Head of caudate nucleus (tissue), 42 donors: ENCODE measurements around the gene SPATA3.

Source experiments
- DNase-seq, 42 donors: peaks; one replicate each; pipeline versions ENCODE4 v3.0.0 to v3.0.0-alpha.2; 2020 to 2021; ENCODE audit warnings: mixed read lengths in 7 of 42
- intact Hi-C: fragments of 100-400 bp; cut with DNase I; formaldehyde crosslinking; loops from one replicate; pipeline ENCODE4 v1.15.0; 2022

Gene SPATA3

GRCh38 chr2:231037731-231038482 is 42.0 kb downstream of the SPATA3 start:
- DNase-seq = peak in 37 of 42 donors; percentile 47 to 88 (median 73)
- intact Hi-C loops = no loop called here

GRCh38 chr2:231038483-231039293 is 42.8 kb downstream of the SPATA3 start:
- intact Hi-C loops = no loop called here
- peak in 2 of 42 donors; percentile 16 to 27 for DNase-seq

- no peak for DNase-seq
- intact Hi-C loops = no loop called here
Observed at GRCh38 chr2:231039294-231039664, 43.4 kb downstream of the SPATA3 start.

- intact Hi-C loops = no loop called here
- DNase-seq = no peak
Observed at GRCh38 chr2:231039821-231040364, 44.0 kb downstream of the SPATA3 start.

DNA sequence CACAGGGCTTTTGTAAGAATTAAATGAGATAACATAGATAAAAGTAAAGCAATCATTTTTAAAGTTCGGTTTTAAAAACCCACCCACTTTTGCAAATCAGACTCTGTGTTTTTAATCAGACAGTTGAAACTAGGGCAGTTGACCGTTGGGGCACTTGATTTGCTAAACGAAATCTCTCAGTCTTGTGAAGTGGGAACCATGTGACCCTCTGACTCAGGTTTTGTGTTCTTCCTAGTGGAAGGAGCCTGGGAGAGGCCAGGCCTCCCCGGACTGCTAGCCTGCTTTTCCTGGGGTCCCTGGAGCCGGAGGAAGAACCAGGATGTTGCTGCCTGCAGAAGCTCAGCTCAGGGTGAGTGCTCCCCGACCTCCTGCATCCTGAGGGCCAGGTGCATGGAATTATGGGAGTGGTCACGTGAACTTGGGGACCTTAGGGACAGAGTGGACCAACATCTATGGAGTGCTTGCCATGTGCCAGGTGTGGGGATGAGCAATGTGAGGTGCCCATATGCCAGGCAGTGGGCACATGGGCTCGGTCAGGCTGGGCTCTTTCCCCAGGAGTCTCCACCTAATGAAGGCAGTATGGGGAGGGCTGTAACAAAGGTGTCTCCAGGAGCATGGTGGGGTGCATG is 45.3 kb downstream of the SPATA3 start:
- intact Hi-C loops = no loop called here
- peak in 4 of 42 donors; percentile 13 to 66 (median 26) for DNase-seq

- no peak for DNase-seq
Observed at GRCh38 chr2:231043796-231044195, 47.9 kb downstream of the SPATA3 start.

DNA sequence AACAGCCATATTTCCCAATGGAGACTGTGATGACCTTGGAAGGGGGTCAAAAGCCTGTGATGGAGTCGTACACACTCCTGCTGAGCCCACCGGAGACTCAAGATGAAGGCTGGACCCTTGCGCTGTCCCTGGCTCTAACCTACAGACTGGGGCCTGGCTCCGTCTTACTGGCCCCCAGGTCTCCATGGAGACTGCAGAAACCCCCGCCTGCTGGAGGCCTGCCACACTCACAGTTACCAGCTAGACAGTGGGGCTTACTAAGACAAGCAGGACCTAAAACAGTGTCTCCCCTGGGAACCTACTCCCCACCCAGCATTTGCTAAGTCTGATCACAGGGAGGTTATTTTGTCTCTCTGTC is 51.0 kb downstream of the SPATA3 start:
- intact Hi-C loops = no loop called here
- no peak for DNase-seq

More at GRCh38 chr2:231043796-231044195, 47.9 kb downstream of the SPATA3 start:
- intact Hi-C loops = no loop called here

DNA sequence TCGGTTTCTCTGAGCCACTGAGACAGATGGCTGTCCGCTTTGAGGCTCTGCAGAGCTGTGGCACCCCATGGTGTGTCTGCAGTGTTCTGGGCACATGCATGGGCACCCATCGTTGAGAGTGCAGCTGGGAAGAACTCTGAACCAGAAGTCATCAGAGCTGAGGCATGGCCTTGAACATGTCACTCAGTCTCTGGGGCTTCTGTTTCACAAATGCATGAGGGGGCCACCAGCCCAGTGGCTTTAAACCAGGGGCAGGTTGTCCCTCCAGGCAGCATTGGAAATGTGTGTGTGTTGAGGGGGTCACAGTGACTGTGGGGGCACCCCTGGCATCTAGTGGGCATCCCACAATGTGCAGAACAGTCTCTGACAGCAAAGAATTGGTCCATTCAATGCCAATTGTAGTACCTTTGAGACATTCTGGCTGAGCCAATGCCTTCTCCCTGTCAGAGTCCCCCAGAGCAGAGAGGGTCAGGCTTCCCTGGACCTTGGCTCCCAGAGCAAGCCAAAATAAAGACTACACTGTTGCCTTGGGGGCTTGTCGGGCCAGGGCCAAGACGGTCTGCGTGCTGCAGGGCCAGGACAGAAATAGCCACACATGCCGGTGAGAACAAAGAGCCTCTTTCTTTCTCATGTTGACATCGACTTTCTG is 51.5 kb downstream of the SPATA3 start:
- peak; percentile 62 to 91 (median 82) for DNase-seq
- intact Hi-C loops = no loop called here

DNA sequence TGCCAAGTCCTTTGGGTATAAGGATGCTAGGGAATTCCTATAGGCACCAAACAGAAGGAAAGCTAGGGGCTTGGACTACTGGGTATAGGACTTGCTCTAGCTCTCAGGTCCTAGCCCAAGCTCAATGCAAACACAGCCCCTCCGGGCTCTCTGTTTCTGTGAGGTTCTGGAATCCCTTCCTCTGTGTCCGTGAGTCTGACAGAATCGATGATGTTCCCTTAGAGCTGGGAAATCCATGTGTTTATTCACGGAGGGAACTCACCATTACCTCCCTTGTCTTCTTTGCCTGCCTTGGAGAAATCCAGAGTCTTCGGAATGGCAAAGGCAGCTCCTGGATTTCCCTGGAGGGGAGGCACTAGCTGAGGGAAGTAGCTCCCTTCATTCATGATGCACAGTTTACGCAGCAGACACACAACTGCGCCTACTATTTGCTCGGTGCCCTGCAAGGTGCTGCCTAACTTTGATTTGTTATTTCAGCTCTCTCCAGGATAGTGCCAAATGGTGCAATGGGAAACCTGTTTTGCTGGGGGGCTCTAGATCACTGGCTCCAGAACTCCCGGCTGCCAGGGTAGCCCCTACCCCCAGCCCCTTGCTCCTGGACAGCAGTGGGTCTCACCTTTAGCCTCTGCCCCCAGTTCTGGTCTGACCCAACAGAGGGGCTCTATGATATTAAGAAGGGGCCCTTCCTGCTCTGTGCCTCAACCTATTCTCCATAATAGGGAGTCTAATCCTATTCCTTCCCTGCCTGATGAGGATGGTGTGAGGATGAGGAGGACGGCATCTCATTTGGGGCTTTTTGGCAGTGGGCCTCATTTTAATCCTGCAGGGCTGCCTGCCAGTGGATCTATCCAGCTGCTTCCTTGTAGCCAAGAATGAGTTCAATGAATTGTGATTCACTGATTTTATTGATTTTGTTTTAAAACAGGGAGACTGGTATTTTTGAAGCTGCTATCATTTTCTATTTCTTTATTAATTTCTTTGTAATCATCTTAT is 52.3 kb downstream of the SPATA3 start:
- DNase-seq = peak in 5 of 42 donors; percentile 21 to 34 (median 28)
- intact Hi-C loops = no loop called here

GRCh38 chr2:231049286-231050017 is 53.5 kb downstream of the SPATA3 start:
- DNase-seq = no peak
- intact Hi-C loops = loop anchor here (10.0 kb wide), 1 partner anchor 185 kb away; the partner anchor contains the start of gene ITM2C

- DNase-seq = peak in 26 of 42 donors; percentile 8 to 79 (median 56)
- intact Hi-C loops = loop anchor here (10.0 kb wide), 1 partner anchor 185 kb away; the partner anchor contains the start of gene ITM2C
Observed at GRCh38 chr2:231050018-231050901, 54.3 kb downstream of the SPATA3 start.

GRCh38 chr2:231051116-231051515 is 55.2 kb downstream of the SPATA3 start:
- no peak for DNase-seq
- intact Hi-C loops = loop anchor here (10.0 kb wide), 1 partner anchor 186 kb away; the partner anchor contains the start of gene ITM2C

GRCh38 chr2:231052494-231053451 is 56.9 kb downstream of the SPATA3 start:
- intact Hi-C loops = loop anchor here (10.0 kb wide), 1 partner anchor 188 kb away; the partner anchor contains the start of gene ITM2C
- peak; percentile 71 to 95 (median 89) for DNase-seq

- intact Hi-C loops = loop anchor here (10.0 kb wide), 1 partner anchor 189 kb away; the partner anchor contains the start of gene ITM2C
- no peak for DNase-seq
Observed at GRCh38 chr2:231053846-231054245, 57.9 kb downstream of the SPATA3 start.
